Measurements from ENCODE around the gene NCKIPSD. TPM values are rescaled to one million over a fixed set of nuclear protein-coding genes. Genes with fewer than 3 reads are reported as not detected.

NCKIPSD gene
- total RNA-seq, 2 experiments from 2014 or later: 43.8 to 43.9 TPM

- no peak for DNase-seq
- H3K36me3 Mint-ChIP-seq: peaks cover 27% of the 10 kb centered on the region
- H3K27me3 Mint-ChIP-seq: no peaks in the 10 kb centered on the region
- H3K4me3 Mint-ChIP-seq: no peak overlapping the region
- no peaks in the 10 kb centered on the region for H3K9me3 Mint-ChIP-seq
- peaks cover 51% of the 10 kb centered on the region for H3K4me1 Mint-ChIP-seq
- no peak overlapping the region for H3K27ac Mint-ChIP-seq
These were observed 22.8 kb upstream of the NCKIPSD start for GRCh38 chr3:48708481-48708889.

GRCh38 chr3:48707157-48707556 lies 21.4 kb upstream of the NCKIPSD start:
- Mint-ChIP-seq H3K27me3 (no peaks in the 10 kb centered on the region), H3K36me3 (peaks cover 31% of the 10 kb centered on the region), H3K4me1 (peaks cover 54% of the 10 kb centered on the region), H3K27ac (no peak overlapping the region), H3K9me3 (no peaks in the 10 kb centered on the region), H3K4me3 (no peak overlapping the region)
- DNase-seq: no peak

GRCh38 chr3:48702320-48702920 lies 16.7 kb upstream of the NCKIPSD start:
- peaks cover 34% of the 10 kb centered on the region for H3K4me1 Mint-ChIP-seq
- H3K27ac Mint-ChIP-seq: no peak overlapping the region
- no peaks in the 10 kb centered on the region for H3K27me3 Mint-ChIP-seq
- no peaks in the 10 kb centered on the region for H3K9me3 Mint-ChIP-seq
- no peak overlapping the region for H3K4me3 Mint-ChIP-seq
- H3K36me3 Mint-ChIP-seq: peaks cover 33% of the 10 kb centered on the region
- DNase-seq: no peak

GRCh38 chr3:48700731-48701405 lies 15.2 kb upstream of the NCKIPSD start:
- Mint-ChIP-seq H3K4me3 (no peak overlapping the region), H3K27ac (no peak overlapping the region), H3K9me3 (no peaks in the 10 kb centered on the region), H3K4me1 (peaks cover 36% of the 10 kb centered on the region), H3K27me3 (no peaks in the 10 kb centered on the region), H3K36me3 (peaks cover 29% of the 10 kb centered on the region)
- DNase-seq: no peak

GRCh38 chr3:48698891-48699290 lies 13.2 kb upstream of the NCKIPSD start:
- H3K4me3 Mint-ChIP-seq: no peak overlapping the region
- no peaks in the 10 kb centered on the region for H3K27me3 Mint-ChIP-seq
- H3K4me1 Mint-ChIP-seq: peaks cover 35% of the 10 kb centered on the region
- no peak overlapping the region for H3K27ac Mint-ChIP-seq
- no peaks in the 10 kb centered on the region for H3K9me3 Mint-ChIP-seq
- no peak for DNase-seq
- peaks cover 25% of the 10 kb centered on the region for H3K36me3 Mint-ChIP-seq

GRCh38 chr3:48697952-48698351 lies 12.2 kb upstream of the NCKIPSD start:
- Mint-ChIP-seq H3K9me3 (no peaks in the 10 kb centered on the region), H3K36me3 (peaks cover 24% of the 10 kb centered on the region), H3K27me3 (no peaks in the 10 kb centered on the region), H3K4me1 (peaks cover 34% of the 10 kb centered on the region), H3K4me3 (no peak overlapping the region), H3K27ac (no peak overlapping the region)
- DNase-seq: no peak

- peak overlapping the region; percentile 25 for H3K27ac Mint-ChIP-seq
- H3K9me3 Mint-ChIP-seq: no peaks in the 10 kb centered on the region
These were observed 10.9 kb upstream of the NCKIPSD start for GRCh38 chr3:48696601-48697000.

GRCh38 chr3:48696156-48696555 lies 10.4 kb upstream of the NCKIPSD start:
- no peak for DNase-seq
- H3K36me3 Mint-ChIP-seq: peaks cover 20% of the 10 kb centered on the region
- H3K27ac Mint-ChIP-seq: peak overlapping the region; percentile 25
- peaks cover 26% of the 10 kb centered on the region for H3K4me1 Mint-ChIP-seq
- H3K4me3 Mint-ChIP-seq: no peak overlapping the region
- no peaks in the 10 kb centered on the region for H3K27me3 Mint-ChIP-seq
- no peaks in the 10 kb centered on the region for H3K9me3 Mint-ChIP-seq

More at GRCh38 chr3:48696601-48697000, 10.9 kb upstream of the NCKIPSD start:
- H3K4me1 Mint-ChIP-seq: peaks cover 26% of the 10 kb centered on the region
- DNase-seq: no peak
- no peak overlapping the region for H3K4me3 Mint-ChIP-seq
- H3K27me3 Mint-ChIP-seq: no peaks in the 10 kb centered on the region
- peaks cover 20% of the 10 kb centered on the region for H3K36me3 Mint-ChIP-seq

- H3K4me1 Mint-ChIP-seq: peaks cover 26% of the 10 kb centered on the region
- H3K4me3 Mint-ChIP-seq: no peak overlapping the region
- H3K36me3 Mint-ChIP-seq: peaks cover 20% of the 10 kb centered on the region
- DNase-seq: no peak
- H3K27me3 Mint-ChIP-seq: no peaks in the 10 kb centered on the region
- no peaks in the 10 kb centered on the region for H3K9me3 Mint-ChIP-seq
- no peak overlapping the region for H3K27ac Mint-ChIP-seq
These were observed 9.7 kb upstream of the NCKIPSD start for GRCh38 chr3:48695393-48695753.

- Mint-ChIP-seq H3K36me3 (peaks cover 20% of the 10 kb centered on the region), H3K4me3 (no peak overlapping the region), H3K4me1 (peaks cover 21% of the 10 kb centered on the region), H3K9me3 (no peaks in the 10 kb centered on the region), H3K27ac (peak overlapping the region; percentile 60), H3K27me3 (no peaks in the 10 kb centered on the region)
- no peak for DNase-seq
These were observed 9.1 kb upstream of the NCKIPSD start for GRCh38 chr3:48694610-48695392.

GRCh38 chr3:48693826-48694225 lies 8.1 kb upstream of the NCKIPSD start:
- peaks cover 18% of the 10 kb centered on the region for H3K4me1 Mint-ChIP-seq
- H3K27ac Mint-ChIP-seq: no peak overlapping the region
- no peak overlapping the region for H3K4me3 Mint-ChIP-seq
- H3K9me3 Mint-ChIP-seq: no peaks in the 10 kb centered on the region
- no peak for DNase-seq
- H3K27me3 Mint-ChIP-seq: no peaks in the 10 kb centered on the region
- peaks cover 14% of the 10 kb centered on the region for H3K36me3 Mint-ChIP-seq

- H3K36me3 Mint-ChIP-seq: peaks cover 12% of the 10 kb centered on the region
- DNase-seq: no peak
- H3K4me1 Mint-ChIP-seq: peaks cover 15% of the 10 kb centered on the region
- no peaks in the 10 kb centered on the region for H3K9me3 Mint-ChIP-seq
- H3K4me3 Mint-ChIP-seq: no peak overlapping the region
- peak overlapping the region; percentile 32 for H3K27ac Mint-ChIP-seq
- H3K27me3 Mint-ChIP-seq: no peaks in the 10 kb centered on the region
These were observed 6.8 kb upstream of the NCKIPSD start for GRCh38 chr3:48692551-48692950.

- Mint-ChIP-seq H3K27me3 (no peaks in the 10 kb centered on the region), H3K36me3 (peaks cover 11% of the 10 kb centered on the region), H3K27ac (peak overlapping the region; percentile 59), H3K4me1 (peaks cover 12% of the 10 kb centered on the region), H3K4me3 (no peak overlapping the region), H3K9me3 (no peaks in the 10 kb centered on the region)
- no peak for DNase-seq
These were observed 5.2 kb upstream of the NCKIPSD start for GRCh38 chr3:48690846-48691458.

GRCh38 chr3:48689384-48689783 lies 3.7 kb upstream of the NCKIPSD start:
- Mint-ChIP-seq H3K27ac (no peak overlapping the region), H3K4me1 (peaks cover 13% of the 10 kb centered on the region), H3K27me3 (no peaks in the 10 kb centered on the region), H3K4me3 (no peak overlapping the region), H3K36me3 (peaks cover 10% of the 10 kb centered on the region), H3K9me3 (no peaks in the 10 kb centered on the region)
- DNase-seq: no peak

GRCh38 chr3:48688737-48689075 lies 3.0 kb upstream of the NCKIPSD start:
- DNase-seq: no peak
- Mint-ChIP-seq H3K4me3 (peak overlapping the region; percentile 25), H3K36me3 (peaks cover 14% of the 10 kb centered on the region), H3K27ac (no peak overlapping the region), H3K4me1 (peaks cover 16% of the 10 kb centered on the region), H3K9me3 (no peaks in the 10 kb centered on the region), H3K27me3 (no peaks in the 10 kb centered on the region)
